HEK293T (cell line): ENCODE results near the gene BMP2K.

Experiments used
- CTCF ChIA-PET: fragments of 350-600 bp; formaldehyde crosslinking; extraction: SDS; loops from one replicate; lab custom pipeline; 2021; ENCODE audit warnings: antibody characterized with exemption, inconsistent platforms; lab: Yijun Ruan, JAX
- POLR2A ChIA-PET: fragments of 350-600 bp; formaldehyde crosslinking; extraction: SDS; loops from one replicate; lab custom pipeline; 2020; ENCODE audit warnings: antibody characterized with exemption, inconsistent platforms; lab: Yijun Ruan, JAX
- DNase-seq: peaks from one replicate; pipeline ENCODE4 v3.0.0; 2012; ENCODE audit warnings: mixed read lengths; ENCODE audit errors: extremely low spot score
- ARNT ChIP-seq: fragments of 450-650 bp; IDR thresholded peaks from 2 replicates; pipeline ENCODE4 v1.6.1; 2017; ENCODE audit warnings: mild to moderate bottlenecking
- BHLHE40 ChIP-seq: fragments of 450-650 bp; IDR thresholded peaks from 2 replicates; pipeline ENCODE4 v1.6.1; 2016; ENCODE audit warnings: mild to moderate bottlenecking, moderate library complexity, borderline replicate concordance
- CTBP1 ChIP-seq: fragments of 450-650 bp; IDR thresholded peaks from 2 replicates; pipeline ENCODE4 v1.6.1; 2016; ENCODE audit warnings: borderline replicate concordance
- ELF4 ChIP-seq: fragments of 450-650 bp; IDR thresholded peaks from 2 replicates; pipeline ENCODE4 v1.6.1; 2017; ENCODE audit warnings: antibody characterized with exemption
- FOXA1 ChIP-seq: fragments of 450-650 bp; IDR thresholded peaks from 2 replicates; pipeline ENCODE4 v1.6.1; 2016; ENCODE audit warnings: mild to moderate bottlenecking
- FOXK2 ChIP-seq: fragments of 450-650 bp; IDR thresholded peaks from 2 replicates; pipeline ENCODE4 v1.6.1; 2016; ENCODE audit warnings: mild to moderate bottlenecking
- FOXM1 ChIP-seq: fragments of 450-650 bp; IDR thresholded peaks from 2 replicates; pipeline ENCODE4 v1.6.1; 2017; ENCODE audit warnings: mild to moderate bottlenecking, borderline replicate concordance
- HDGF ChIP-seq: fragments of 450-650 bp; IDR thresholded peaks from 2 replicates; pipeline ENCODE4 v1.6.1; 2017; ENCODE audit warnings: antibody characterized with exemption, borderline replicate concordance
- L3MBTL2 ChIP-seq: fragments of 450-650 bp; conservative IDR thresholded peaks from 2 replicates; pipeline ENCODE4 v1.6.1; 2016; ENCODE audit warnings: mild to moderate bottlenecking
- LEF1 ChIP-seq: fragments of 450-650 bp; IDR thresholded peaks from 2 replicates; pipeline ENCODE4 v1.6.1; 2017; ENCODE audit warnings: mild to moderate bottlenecking, borderline replicate concordance
- NFRKB ChIP-seq: fragments of 450-650 bp; IDR thresholded peaks from 2 replicates; pipeline ENCODE4 v1.6.1; 2016; ENCODE audit warnings: mild to moderate bottlenecking, moderate library complexity
- SP1 ChIP-seq: fragments of 450-650 bp; IDR thresholded peaks from 2 replicates; pipeline ENCODE4 v1.6.1; 2017
- SUZ12 ChIP-seq: fragments of 450-650 bp; IDR thresholded peaks from 2 replicates; pipeline ENCODE4 v1.6.1; 2016; ENCODE audit warnings: mild to moderate bottlenecking
- TARDBP ChIP-seq: fragments of 450-650 bp; IDR thresholded peaks from 2 replicates; pipeline ENCODE4 v1.6.1; 2016
- ZNF384 ChIP-seq: fragments of 450-650 bp; IDR thresholded peaks from 2 replicates; pipeline ENCODE4 v1.6.1; 2016
- TF ChIP-seq, protein P1 (sequence below): fragments of 450-650 bp; IDR thresholded peaks from 2 replicates; pipeline ENCODE4 v1.6.1; 2016

BMP2K gene

DNA sequence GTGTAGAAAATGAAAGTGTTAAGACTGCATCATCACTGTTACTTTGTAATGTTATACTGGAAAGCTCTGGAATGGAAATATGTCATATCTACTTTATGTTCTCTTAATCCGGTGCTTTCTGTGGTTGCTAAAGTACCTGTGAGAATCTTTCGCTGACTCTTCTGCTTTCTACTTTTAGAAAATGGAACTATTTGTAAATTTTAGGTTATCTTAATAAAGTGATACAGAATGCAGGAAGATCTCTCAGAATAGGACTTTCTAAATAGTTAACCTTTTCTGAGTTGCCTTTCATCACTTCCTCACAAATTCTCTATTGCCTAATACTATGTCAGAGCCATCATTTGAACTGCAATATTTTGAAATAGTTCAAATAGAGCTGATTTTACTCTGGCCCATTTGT lies 69.3 kb downstream of the BMP2K start:
- ChIA-PET POLR2A (no interaction called here), CTCF (no interaction called here)
- TF ChIP-seq L3MBTL2 (no peak), ELF4 (no peak), SP1 (no peak), SUZ12 (no peak), BHLHE40 (no peak), TARDBP (no peak), CTBP1 (no peak), LEF1 (no peak), NFRKB (no peak), HDGF (no peak), FOXA1 (no peak), FOXK2 (no peak), ARNT (no peak), ZNF384 (no peak), FOXM1 (no peak)
- TF ChIP-seq, protein P1, sequence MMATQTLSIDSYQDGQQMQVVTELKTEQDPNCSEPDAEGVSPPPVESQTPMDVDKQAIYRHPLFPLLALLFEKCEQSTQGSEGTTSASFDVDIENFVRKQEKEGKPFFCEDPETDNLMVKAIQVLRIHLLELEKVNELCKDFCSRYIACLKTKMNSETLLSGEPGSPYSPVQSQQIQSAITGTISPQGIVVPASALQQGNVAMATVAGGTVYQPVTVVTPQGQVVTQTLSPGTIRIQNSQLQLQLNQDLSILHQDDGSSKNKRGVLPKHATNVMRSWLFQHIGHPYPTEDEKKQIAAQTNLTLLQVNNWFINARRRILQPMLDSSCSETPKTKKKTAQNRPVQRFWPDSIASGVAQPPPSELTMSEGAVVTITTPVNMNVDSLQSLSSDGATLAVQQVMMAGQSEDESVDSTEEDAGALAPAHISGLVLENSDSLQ, result no peak
- DNase-seq, result no peak

DNA sequence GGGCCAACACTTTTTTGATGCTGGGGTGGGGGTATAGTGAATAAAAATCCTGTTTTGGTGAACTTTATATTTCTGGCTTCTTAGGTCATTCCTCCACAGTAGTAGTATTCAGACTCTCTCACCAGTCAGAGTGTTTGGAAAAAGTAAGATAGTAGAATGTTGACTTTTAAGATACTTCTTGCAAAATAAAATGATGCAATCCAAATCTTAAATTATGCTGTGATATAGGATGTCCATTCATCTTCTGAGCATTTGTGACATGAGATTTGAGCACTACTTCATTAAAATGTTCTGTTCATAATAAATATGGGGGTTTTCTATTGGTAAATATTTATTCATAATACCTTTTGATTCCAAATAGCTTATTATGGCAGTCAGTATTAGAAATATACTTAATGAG lies 70.1 kb downstream of the BMP2K start:
- DNase-seq, result no peak
- ChIA-PET CTCF (no interaction called here), POLR2A (no interaction called here)
- no peak for TF ChIP-seq LEF1
- TF ChIP-seq L3MBTL2, result no peak
- no peak for TF ChIP-seq ELF4
- no peak for TF ChIP-seq TARDBP
- no peak for TF ChIP-seq FOXK2
- no peak for TF ChIP-seq HDGF
- TF ChIP-seq ZNF384, result no peak

DNA sequence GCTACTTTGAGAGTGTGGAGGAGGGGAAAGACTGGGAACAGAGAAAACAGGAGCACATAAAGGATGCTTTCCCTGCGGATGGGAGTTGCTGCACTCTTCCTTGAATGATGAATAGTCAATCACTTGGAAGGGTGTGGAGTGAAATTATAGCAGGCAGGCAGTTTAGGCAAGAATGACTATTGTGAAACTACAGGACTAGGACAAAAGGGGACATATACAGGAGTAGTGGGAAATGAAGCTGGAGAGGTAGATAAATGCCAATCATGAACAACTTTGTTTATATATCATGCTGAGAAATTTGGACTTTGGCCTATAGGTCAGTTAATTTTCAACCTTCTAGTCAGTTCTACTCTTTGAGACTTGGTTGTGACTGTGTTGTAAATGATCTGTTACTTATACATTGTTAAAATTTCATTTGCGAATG lies 86.2 kb downstream of the BMP2K start:
- no peak for DNase-seq
- no peak for TF ChIP-seq NFRKB
- TF ChIP-seq SUZ12, result no peak
- TF ChIP-seq FOXA1, result no peak
- TF ChIP-seq HDGF, result no peak
- no peak for TF ChIP-seq LEF1
- TF ChIP-seq FOXM1, result no peak
- no peak for TF ChIP-seq ZNF384
- TF ChIP-seq TARDBP, result no peak
- TF ChIP-seq CTBP1, result no peak
- TF ChIP-seq ARNT, result no peak
- TF ChIP-seq BHLHE40, result no peak
- TF ChIP-seq FOXK2, result no peak
- ChIA-PET CTCF (interaction anchor here (0.6 kb wide), 1 partner anchor 27 kb away, joined by 3 read pairs; no protein-coding TSS in a partner anchor), POLR2A (no interaction called here)

DNA sequence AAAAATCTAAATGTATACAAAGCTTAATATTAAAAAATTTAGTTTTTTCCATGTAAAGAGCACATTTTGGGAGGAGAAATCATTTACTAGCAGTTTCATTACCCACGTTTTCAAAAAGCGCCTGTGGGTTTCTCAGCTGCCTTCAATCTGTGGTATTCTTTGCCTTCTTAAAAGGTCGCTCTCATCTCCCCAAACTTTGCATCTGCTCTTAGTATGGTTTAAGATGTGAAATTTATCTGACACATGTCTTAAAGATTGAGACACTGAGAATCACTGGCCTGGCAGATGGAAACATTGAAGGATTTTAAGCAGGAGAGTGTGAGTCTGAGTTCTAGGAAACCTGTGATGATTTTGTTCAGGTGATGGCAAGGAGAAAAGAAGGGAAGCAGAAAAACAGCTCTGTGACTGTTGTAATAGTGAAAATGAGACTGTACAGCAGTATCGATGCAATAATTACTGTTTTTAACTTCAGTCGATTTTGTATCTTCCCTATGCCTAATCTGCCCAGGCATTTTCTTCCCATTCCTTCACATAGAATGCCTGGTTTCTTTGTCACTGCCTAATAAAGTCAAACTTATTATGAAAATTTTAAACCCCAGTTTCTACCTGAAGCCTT lies 87.2 kb downstream of the BMP2K start:
- ChIA-PET POLR2A (no interaction called here), CTCF (no interaction called here)
- DNase-seq, result no peak
- TF ChIP-seq LEF1, result no peak
- no peak for TF ChIP-seq ELF4
- no peak for TF ChIP-seq L3MBTL2
- TF ChIP-seq SP1, result no peak
- TF ChIP-seq CTBP1, result no peak
- no peak for TF ChIP-seq FOXK2
- no peak for TF ChIP-seq FOXM1
- no peak for TF ChIP-seq SUZ12
- TF ChIP-seq NFRKB, result no peak
- TF ChIP-seq, protein P1, result no peak
- no peak for TF ChIP-seq ZNF384
- no peak for TF ChIP-seq FOXA1
- TF ChIP-seq TARDBP, result no peak
- TF ChIP-seq HDGF, result no peak
- no peak for TF ChIP-seq ARNT
- no peak for TF ChIP-seq BHLHE40

DNA sequence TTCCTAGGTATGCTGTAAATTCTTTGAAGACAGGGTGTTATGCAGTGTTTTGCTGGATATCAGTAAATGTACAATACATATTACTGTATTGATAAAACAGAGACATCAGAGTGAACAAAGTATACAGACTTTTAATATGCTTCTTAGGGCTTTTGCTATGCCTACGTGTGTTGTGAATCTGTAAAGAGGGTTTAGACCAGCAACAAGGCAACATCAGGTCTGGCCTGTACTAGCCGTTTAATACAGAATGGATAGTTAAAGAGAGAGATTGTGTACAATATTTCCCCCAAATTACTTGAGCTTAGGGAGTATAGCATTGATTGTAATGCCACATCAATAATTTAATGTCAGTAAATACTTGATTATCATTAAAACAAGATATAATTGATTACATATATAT lies 87.8 kb downstream of the BMP2K start:
- TF ChIP-seq FOXK2 (no peak), TARDBP (no peak), HDGF (no peak), ELF4 (no peak)
- DNase-seq, result no peak
- ChIA-PET CTCF (interaction anchor here (0.7 kb wide), 2 partner anchors 38 to 907 kb away, joined by 4 to 6 read pairs; no protein-coding TSS in a partner anchor), POLR2A (no interaction called here)

DNA sequence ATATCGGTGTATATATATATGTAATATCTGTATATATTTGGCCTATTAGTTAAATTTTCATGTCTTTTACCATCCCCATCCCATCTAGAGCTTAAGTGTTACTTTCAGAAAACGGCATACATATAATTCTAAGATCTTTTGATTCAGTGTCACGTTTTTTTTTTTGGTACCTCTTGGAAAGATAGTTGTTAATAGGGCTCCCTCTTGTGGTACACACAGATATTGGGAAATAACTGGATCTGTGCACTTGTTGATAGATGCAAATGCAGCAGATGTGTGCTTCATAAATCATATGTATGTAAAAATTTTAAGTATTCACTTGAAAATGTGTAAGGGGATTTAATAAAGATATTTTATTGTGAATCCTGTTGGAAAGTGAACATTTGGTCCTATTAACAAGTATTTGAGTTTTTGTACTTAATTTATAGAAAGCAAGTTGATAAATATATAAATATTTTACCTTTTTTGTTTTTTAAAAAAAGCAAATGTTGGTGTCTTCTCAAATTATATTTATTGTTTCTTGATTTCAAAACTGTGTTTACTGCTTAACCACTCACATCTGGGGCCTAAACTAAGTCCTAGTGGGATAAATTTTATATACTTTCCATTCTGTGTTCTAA lies 88.4 kb downstream of the BMP2K start:
- POLR2A ChIA-PET, result no interaction called here

More for the DNA sequence above, 88.4 kb downstream of the BMP2K start:
- peak; percentile 49 for DNase-seq
- TF ChIP-seq, protein P1, result peak; percentile 36; the same call in 1 of the 2 replicates
- TF ChIP-seq ZNF384 (peak; percentile 94), NFRKB (no peak)
- CTCF ChIA-PET, result interaction anchor here (0.7 kb wide), 2 partner anchors 38 to 908 kb away, joined by 4 to 6 read pairs; no protein-coding TSS in a partner anchor
